Activated effector memory CD4-positive, alpha-beta T cell treated with Interleukin-2 at 50 U/mL for 16 hours (primary cell): Measurements from ENCODE around the gene VIL1.

ENCODE experiments used
- DNase-seq: peaks from one replicate; pipeline ENCODE4 v3.0.0-alpha.2; 2020

The VIL1 gene

GRCh38 chr2:218418717-218419458 is at the start of gene VIL1:
Gene VIL1 (plus strand): TSS chr2:218419123. CDS start chr2:218423779, 4,656 bp downstream.
- no peak for DNase-seq

GRCh38 chr2:218369330-218369729 is 49.6 kb upstream of the VIL1 start:
- no peak for DNase-seq

- DNase-seq = no peak
Measured at GRCh38 chr2:218370410-218371063, 48.4 kb upstream of the VIL1 start.

GRCh38 chr2:218371983-218372350 is 47.0 kb upstream of the VIL1 start:
- DNase-seq = no peak

GRCh38 chr2:218374795-218375194 is 44.1 kb upstream of the VIL1 start:
- DNase-seq = no peak

GRCh38 chr2:218375212-218375611 is 43.7 kb upstream of the VIL1 start:
- no peak for DNase-seq

GRCh38 chr2:218378053-218378452 is 40.9 kb upstream of the VIL1 start:
- no peak for DNase-seq

GRCh38 chr2:218381916-218382366 is 37.0 kb upstream of the VIL1 start, which contains the start of gene SLC11A1:
Gene SLC11A1 (plus strand): TSS chr2:218382273. CDS start chr2:218382369, 96 bp downstream.
- DNase-seq = no peak

- no peak for DNase-seq
Measured at GRCh38 chr2:218382785-218383184, 36.1 kb upstream of the VIL1 start.

- no peak for DNase-seq
Measured at GRCh38 chr2:218383892-218384519, 34.9 kb upstream of the VIL1 start.

- DNase-seq = no peak
Measured at GRCh38 chr2:218384975-218385374, 33.9 kb upstream of the VIL1 start.

- no peak for DNase-seq
Measured at GRCh38 chr2:218386505-218387368, 32.2 kb upstream of the VIL1 start.

- DNase-seq = no peak
Measured at GRCh38 chr2:218387369-218388194, 31.3 kb upstream of the VIL1 start.

GRCh38 chr2:218389333-218390150 is 29.4 kb upstream of the VIL1 start:
- no peak for DNase-seq

GRCh38 chr2:218391202-218391601 is 27.7 kb upstream of the VIL1 start:
- DNase-seq = no peak

GRCh38 chr2:218392459-218392858 is 26.5 kb upstream of the VIL1 start:
- no peak for DNase-seq

- DNase-seq = no peak
Measured at GRCh38 chr2:218392891-218393462, 25.9 kb upstream of the VIL1 start.

GRCh38 chr2:218393750-218394290 is 25.1 kb upstream of the VIL1 start:
- no peak for DNase-seq

GRCh38 chr2:218394298-218395089 is 24.4 kb upstream of the VIL1 start:
- DNase-seq = no peak

- no peak for DNase-seq
Measured at GRCh38 chr2:218395090-218395444, 23.9 kb upstream of the VIL1 start.
